NCI-H524 treated with DMSO at 0.1 percent for 48 hours (cell line): ENCODE data around the gene EHD1.

Experiments
- DNase-seq: peaks from one replicate; lab custom pipeline; 2025; lab: John Stamatoyannopoulos, UW

Gene EHD1

GRCh38 chr11:64909653-64910343 is 31.4 kb upstream of the EHD1 start:
- no peak for DNase-seq

DNA sequence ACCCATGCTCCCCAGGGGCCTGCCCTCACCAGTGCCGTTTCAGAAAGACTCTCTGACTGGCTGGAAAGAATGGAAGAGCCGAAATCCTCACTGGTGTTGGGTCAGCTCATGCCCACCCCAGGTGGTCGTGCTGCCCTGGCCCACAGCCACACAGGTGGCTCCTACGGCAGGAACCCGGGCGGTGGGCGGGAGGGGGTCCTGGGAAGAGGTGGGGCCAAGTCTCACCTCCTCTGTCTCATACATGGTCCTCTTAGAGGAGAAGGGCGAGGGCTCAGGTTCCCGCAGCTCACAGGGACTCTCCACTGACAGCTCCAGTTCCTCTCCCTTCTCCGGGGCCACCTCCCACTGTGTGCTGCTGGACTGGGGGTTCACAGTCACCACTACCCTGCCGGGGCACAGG is 30.3 kb upstream of the EHD1 start:
- no peak for DNase-seq

GRCh38 chr11:64906314-64906635 is 27.9 kb upstream of the EHD1 start:
- no peak for DNase-seq

DNA sequence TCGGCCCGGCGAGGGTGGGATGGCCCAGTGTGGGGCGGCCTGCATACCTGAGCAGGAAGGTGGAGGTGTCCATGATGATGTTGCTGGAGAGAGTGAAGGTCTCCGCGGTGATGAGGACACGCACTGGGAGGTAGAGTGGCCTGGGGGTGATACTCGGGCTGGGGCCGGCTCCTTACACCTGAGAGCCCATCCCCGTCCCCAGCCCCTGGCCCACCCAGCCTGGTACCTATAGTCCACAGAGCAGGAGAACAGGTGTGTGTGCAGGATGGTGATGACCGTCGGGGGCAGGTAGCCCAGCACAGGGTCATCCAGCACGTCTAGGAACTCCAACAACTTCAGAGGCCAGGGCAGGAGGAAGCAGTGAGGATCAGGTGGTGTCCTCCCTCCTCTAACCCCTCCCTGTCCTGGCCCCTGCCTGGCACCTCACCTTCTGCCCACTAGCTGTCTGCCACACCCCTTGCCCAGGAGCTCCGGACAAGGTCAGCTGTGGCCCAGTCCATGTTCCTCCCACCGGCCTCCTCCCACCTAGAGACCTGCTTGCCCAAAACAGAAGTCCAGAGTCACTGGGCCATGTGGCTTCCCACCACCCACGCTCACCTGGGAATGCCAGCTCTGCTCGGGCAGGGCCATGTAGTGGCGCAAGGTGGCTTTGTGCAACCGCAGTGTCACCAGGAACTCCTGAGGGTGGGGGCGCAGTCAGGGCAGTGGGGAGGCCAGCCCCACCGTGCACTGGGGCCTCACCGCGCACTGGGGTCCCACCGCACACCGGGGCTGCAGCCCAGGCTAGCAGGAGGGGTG is 27.3 kb upstream of the EHD1 start:
- DNase-seq: no peak

GRCh38 chr11:64903291-64903833 is 24.9 kb upstream of the EHD1 start:
- no peak for DNase-seq

DNA sequence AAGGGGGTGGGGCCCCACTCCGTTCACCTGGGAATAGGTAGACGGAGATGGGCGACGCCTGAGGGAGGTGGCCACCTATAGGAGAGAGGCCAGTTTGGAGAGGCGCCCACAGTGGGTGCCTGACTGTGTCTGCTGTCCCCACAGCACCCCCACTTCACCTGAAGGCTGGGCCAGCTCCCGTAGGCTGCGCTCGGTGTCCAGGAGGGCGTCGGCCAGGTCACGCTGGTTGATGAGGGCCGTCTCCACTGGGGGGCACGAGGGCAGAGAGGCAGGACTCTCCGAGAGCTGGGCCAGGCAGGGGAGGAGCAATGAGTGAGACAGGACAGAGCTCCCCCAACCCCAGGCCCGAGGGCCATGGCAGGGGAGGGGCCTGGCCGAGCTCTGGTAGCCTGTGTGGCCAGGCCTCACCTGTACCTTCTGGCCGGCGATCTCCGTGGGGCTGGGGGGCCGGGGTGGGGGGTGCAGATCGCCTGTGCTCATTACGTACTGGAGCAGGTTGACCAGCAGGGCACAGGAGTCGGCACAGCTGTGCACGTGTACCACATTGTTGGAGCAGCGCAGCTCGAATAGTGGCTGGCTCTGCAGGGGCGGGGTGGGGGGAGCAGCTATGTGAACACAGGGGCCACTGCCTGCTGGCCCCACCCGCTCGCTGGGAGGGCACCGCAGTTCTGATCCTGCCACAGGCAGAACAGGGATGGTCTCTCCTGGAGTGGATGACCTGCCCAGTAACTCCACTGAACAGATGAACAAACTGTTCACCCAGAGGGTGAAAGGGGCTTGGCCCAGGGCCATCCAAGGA is 23.9 kb upstream of the EHD1 start:
- no peak for DNase-seq

- DNase-seq: no peak
These were observed 22.4 kb upstream of the EHD1 start for GRCh38 chr11:64900774-64901173.

GRCh38 chr11:64900263-64900678 is 21.9 kb upstream of the EHD1 start:
- no peak for DNase-seq

- no peak for DNase-seq
These were observed 20.1 kb upstream of the EHD1 start for GRCh38 chr11:64898541-64898940.

DNA sequence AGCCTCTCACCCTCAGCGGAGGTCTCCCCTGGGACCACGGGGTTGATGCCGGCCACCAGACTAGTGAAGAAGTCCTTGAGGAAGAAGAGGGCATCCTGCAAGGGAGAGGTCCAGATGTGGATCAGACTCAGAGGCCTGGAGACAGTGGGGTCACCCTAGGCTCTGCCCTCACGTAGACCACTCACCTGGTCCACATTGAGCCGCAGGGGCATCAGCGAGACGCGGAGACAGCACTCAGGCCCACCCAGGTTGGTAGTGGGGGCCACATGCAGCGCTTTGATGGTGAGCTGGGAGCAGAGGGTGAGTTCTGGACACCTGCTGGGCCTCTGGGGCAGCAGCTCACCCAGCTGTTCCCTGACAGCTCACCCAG is 19.6 kb upstream of the EHD1 start:
- no peak for DNase-seq

DNA sequence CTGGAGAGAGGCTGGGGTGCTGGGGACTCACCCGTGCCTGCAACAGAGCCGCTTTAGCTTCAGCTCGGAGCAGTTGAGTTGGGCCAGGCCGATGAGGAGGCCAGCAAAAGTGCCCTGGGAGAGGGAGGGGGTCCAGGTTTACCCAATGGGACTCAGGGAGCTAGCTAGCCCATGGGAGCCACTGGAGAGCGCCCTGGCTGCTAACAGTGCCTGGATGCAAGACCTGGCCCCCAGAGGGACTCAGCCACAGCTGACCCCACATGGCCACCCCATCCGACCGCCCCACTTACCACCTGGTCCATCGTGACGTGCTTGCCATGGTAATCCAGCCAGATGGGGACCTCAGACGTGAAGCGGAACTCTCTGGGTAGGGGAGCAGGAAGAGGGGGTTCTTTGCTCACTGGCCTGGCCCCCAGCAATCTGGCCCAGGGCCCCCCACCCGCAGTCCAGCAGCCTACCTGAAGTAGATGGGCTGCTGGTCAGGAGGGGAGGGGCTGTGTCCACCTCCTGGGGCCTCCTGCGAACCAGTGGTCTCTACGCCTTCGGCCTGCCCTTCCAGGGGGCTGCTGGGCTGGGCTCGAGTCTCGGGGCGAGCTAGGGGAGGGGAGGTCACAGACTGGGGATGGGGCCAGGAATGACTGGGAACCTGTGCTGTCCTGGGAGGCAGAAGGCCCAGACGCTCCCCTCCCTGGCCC is 19.1 kb upstream of the EHD1 start:
- DNase-seq: no peak

DNA sequence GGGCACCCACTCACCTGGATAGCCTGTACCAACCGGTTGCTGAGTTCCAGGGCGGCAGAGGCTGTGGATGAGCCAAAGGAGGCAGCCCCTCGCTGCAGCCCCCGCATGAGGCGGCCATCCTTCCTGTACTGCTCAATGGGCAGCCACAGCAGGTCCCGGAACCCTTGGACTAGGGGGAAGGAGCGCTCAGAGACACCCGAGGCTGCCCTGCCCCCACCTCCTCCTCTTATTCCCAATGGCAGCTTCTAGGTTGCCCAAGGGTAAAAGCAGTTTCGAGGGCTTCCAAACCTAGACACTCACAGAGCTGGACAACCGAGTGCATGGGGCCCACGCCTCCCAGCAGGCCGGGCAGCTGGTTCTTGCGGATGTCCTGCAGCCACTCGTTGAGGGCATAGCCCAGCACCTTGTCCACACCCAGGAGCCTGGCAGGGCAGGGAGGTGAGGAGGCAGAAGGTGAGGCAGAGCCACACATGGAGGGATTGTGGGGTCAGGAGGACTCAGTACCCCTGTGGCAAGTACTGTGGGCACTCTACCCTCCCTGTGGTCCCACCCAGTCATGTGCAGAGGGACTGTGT is 18.1 kb upstream of the EHD1 start:
- DNase-seq: no peak

GRCh38 chr11:64894812-64895452 is 16.5 kb upstream of the EHD1 start:
- DNase-seq: no peak

- DNase-seq: no peak
These were observed 15.8 kb upstream of the EHD1 start for GRCh38 chr11:64894070-64894811.

DNA sequence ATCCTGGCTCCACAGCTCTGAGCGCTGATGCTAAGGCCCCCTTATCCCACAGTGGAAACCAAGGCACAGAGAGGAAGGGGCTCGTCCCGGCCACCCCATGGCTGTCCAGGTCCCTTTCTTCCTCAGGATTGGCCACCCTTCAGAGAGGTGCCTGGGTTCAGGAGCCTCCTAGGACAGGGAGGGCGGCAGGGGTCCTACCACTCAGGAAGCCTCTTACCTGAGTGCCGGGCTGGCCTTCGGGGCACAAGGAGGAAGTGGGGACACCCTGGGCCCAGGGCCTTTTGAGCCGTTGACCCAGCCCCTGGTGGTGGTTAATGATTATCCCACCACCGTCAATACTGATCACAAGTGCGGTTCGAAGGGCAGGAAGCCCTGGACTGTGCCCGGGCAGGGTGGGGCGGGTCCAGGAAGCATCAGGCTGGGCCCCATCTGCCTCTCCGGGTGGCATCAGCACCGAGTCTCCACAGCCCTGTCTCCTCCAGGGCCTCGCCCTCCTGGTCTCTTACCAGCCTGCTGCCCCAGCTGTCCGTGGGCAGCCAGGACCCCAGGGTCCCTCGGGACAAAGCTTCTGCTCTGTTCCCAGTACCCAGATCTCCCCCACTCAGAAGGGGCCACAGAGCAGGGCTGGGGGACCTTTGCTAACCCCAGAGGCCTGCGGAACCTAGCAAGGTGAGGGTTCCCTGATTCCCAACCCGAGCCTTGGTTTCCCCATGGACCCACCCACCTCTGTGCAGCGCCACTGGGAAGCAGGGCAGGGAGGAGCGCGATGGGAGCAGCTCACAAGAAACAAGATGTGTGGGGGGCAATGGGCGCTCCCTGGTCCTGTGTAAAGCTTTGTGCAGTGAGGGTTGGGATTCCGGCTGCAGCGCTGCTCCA is 15.0 kb upstream of the EHD1 start:
- no peak for DNase-seq

DNA sequence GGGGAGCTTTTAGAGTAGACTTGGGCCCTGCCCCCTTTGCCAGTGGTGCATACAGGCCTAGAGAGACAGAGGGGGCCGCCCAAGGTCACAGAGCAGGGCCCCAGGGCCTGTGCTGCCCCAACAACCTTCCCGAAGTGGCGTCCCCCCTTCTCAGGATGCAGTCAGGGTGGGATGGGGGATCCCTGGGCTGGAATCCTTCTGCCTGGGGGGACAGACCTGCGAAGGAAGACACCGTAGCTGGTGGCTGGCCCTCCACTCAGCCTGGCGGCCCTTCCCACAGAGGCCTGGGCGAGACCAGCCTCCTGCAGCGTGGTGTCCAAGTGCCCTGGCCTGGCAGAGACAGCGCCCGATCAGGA is 14.4 kb upstream of the EHD1 start:
- no peak for DNase-seq

DNA sequence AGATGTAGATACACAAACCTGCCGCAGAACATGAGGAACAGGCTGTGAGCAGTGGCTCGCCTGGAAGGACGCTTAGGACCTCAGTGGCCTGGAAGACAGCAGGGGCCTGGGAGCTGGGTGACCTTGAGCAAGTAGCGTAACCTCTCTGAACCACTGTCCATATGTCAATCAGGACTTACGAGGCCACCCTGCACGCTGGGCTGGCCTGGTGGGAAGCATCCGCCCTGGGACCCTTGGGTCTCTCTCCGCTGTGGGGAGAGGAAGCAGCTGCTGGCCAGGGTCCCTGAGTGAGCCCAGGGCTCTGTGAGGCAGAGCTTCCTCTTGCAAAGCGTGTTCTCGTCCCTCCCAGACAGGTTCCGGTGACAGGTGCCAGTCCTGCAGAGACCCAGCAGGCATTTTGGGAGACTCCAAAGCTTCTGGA is 14.0 kb upstream of the EHD1 start:
- DNase-seq: no peak

GRCh38 chr11:64891880-64892279 is 13.5 kb upstream of the EHD1 start:
- peak; percentile 5 for DNase-seq

DNA sequence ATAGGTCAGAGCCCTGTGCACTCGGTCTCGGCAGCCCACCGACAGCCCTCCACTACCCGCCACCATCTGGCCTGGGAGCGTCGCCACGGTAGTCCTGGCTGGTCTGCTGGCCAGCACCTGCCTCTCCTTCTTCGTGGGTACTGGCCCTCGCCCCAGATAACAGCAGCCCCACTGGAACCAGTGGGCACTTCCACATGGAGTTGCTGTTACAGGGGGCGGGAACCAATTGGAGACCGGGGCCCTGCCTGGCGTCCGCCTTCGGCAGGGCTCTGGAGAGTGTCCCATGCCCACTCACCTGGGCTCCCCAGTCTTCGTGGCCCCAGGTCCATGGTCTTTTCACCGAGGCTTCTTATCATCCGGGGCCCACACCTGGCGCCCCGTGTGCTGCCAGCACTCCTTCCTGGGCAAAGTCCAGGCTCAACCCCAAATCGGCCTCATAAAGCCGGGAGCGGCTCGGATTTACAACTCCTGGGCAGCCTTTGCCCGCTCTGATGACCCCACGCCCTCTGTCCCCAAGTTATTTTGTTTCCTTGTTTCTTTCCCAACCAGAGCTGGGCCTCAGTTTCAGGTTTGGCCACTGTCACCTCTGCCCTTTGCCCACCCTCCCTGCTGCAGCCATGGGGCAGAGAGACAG is 12.9 kb upstream of the EHD1 start:
- DNase-seq: no peak
